ENCODE measurements around the gene LMX1A.

- TF ChIP-seq PURB (CRISPR knock-in tag; IDR thresholded peaks at IDR 0.05; ENCODE audit: low read depth): no peak
- no peak for TF ChIP-seq E2F8 (IDR thresholded peaks at IDR 0.05; ENCODE audit: low read depth, partially characterized antibody)
- TF ChIP-seq, protein P1, sequence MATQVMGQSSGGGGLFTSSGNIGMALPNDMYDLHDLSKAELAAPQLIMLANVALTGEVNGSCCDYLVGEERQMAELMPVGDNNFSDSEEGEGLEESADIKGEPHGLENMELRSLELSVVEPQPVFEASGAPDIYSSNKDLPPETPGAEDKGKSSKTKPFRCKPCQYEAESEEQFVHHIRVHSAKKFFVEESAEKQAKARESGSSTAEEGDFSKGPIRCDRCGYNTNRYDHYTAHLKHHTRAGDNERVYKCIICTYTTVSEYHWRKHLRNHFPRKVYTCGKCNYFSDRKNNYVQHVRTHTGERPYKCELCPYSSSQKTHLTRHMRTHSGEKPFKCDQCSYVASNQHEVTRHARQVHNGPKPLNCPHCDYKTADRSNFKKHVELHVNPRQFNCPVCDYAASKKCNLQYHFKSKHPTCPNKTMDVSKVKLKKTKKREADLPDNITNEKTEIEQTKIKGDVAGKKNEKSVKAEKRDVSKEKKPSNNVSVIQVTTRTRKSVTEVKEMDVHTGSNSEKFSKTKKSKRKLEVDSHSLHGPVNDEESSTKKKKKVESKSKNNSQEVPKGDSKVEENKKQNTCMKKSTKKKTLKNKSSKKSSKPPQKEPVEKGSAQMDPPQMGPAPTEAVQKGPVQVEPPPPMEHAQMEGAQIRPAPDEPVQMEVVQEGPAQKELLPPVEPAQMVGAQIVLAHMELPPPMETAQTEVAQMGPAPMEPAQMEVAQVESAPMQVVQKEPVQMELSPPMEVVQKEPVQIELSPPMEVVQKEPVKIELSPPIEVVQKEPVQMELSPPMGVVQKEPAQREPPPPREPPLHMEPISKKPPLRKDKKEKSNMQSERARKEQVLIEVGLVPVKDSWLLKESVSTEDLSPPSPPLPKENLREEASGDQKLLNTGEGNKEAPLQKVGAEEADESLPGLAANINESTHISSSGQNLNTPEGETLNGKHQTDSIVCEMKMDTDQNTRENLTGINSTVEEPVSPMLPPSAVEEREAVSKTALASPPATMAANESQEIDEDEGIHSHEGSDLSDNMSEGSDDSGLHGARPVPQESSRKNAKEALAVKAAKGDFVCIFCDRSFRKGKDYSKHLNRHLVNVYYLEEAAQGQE (IDR thresholded peaks at IDR 0.05; ENCODE audit: borderline replicate concordance): no peak
- TF ChIP-seq, protein P1 (CRISPR knock-in tag; IDR thresholded peaks at IDR 0.05; ENCODE audit: low read depth): no peak
- no peak for TF ChIP-seq ZNF143 (CRISPR knock-in tag; IDR thresholded peaks at IDR 0.05)
- TF ChIP-seq SNRNP70 (optimal IDR thresholded peaks at IDR 0.05; ENCODE audit: low read depth, low read length): no peak
- TF ChIP-seq, protein P2, sequence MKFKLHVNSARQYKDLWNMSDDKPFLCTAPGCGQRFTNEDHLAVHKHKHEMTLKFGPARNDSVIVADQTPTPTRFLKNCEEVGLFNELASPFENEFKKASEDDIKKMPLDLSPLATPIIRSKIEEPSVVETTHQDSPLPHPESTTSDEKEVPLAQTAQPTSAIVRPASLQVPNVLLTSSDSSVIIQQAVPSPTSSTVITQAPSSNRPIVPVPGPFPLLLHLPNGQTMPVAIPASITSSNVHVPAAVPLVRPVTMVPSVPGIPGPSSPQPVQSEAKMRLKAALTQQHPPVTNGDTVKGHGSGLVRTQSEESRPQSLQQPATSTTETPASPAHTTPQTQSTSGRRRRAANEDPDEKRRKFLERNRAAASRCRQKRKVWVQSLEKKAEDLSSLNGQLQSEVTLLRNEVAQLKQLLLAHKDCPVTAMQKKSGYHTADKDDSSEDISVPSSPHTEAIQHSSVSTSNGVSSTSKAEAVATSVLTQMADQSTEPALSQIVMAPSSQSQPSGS (CRISPR knock-in tag; IDR thresholded peaks at IDR 0.05): no peak
- TF ChIP-seq, protein P3, sequence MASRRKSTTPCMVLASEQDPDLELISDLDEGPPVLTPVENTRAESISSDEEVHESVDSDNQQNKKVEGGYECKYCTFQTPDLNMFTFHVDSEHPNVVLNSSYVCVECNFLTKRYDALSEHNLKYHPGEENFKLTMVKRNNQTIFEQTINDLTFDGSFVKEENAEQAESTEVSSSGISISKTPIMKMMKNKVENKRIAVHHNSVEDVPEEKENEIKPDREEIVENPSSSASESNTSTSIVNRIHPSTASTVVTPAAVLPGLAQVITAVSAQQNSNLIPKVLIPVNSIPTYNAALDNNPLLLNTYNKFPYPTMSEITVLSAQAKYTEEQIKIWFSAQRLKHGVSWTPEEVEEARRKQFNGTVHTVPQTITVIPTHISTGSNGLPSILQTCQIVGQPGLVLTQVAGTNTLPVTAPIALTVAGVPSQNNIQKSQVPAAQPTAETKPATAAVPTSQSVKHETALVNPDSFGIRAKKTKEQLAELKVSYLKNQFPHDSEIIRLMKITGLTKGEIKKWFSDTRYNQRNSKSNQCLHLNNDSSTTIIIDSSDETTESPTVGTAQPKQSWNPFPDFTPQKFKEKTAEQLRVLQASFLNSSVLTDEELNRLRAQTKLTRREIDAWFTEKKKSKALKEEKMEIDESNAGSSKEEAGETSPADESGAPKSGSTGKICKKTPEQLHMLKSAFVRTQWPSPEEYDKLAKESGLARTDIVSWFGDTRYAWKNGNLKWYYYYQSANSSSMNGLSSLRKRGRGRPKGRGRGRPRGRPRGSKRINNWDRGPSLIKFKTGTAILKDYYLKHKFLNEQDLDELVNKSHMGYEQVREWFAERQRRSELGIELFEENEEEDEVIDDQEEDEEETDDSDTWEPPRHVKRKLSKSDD (conservative IDR thresholded peaks at IDR 0.05; ENCODE audit: low read length): no peak
- TF ChIP-seq MAFK (IDR thresholded peaks at IDR 0.05; ENCODE audit: low read length): no peak
- no peak for TF ChIP-seq ZNF584 (CRISPR knock-in tag; IDR thresholded peaks at IDR 0.05; ENCODE audit: low read depth)
- TF ChIP-seq, protein P4, sequence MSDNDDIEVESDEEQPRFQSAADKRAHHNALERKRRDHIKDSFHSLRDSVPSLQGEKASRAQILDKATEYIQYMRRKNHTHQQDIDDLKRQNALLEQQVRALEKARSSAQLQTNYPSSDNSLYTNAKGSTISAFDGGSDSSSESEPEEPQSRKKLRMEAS (CRISPR knock-in tag; IDR thresholded peaks at IDR 0.05): no peak
- TF ChIP-seq BRCA1 (IDR thresholded peaks at IDR 0.05): no peak
- TF ChIP-seq BRCA1 (CRISPR knock-in tag; IDR thresholded peaks at IDR 0.05): no peak
- TF ChIP-seq ETV5 (CRISPR knock-in tag; IDR thresholded peaks at IDR 0.05; ENCODE audit: low read depth): no peak
Observed at GRCh38 chr1:165288350-165289120, 68.0 kb downstream of the LMX1A start.
